ENCODE measurements around the gene OSBPL7. TPM values are rescaled to one million over a fixed set of nuclear protein-coding genes. Genes with fewer than 3 reads are reported as not detected.

OSBPL7 gene
- total RNA-seq, 1 experiment from 2014 or later, result 13.0 TPM

GRCh38 chr17:47860386-47860785 is 38.8 kb upstream of the OSBPL7 start:
- H3K56ac ChIP-seq (ENCODE audit: insufficient read length, low read depth, low read length), result no peak overlapping the region
- H2BK12ac ChIP-seq (ENCODE audit: insufficient read length, low read depth, low read length), result no peak overlapping the region
- no peak overlapping the region for H3T11ph ChIP-seq (ENCODE audit: low read length)
- no peak overlapping the region for H3K9ac ChIP-seq (ENCODE audit: extremely low read depth, insufficient read length, low read length)
- Mint-ChIP-seq H3K4me3 (no peak overlapping the region), H3K36me3 (ENCODE audit: insufficient read depth in 1 of 3, low read depth in 3 of 3) (no peaks in the 10 kb centered on the region), H3K27ac (no peak overlapping the region), H3K27me3 (ENCODE audit: low read depth) (peaks cover 62% of the 10 kb centered on the region), H3K4me1 (peaks cover 12 to 19% of the 10 kb centered on the region in 2 experiments), H3K9me3 (no peaks in the 10 kb centered on the region)
- no peaks in the 10 kb centered on the region for H3K9me3 ChIP-seq (ENCODE audit: control insufficient read depth, low read depth, low read length)
- H3K23me2 ChIP-seq (ENCODE audit: insufficient read length, low read depth, low read length, poor library complexity, severe bottlenecking), result no peaks in the 10 kb centered on the region
- H2BK15ac ChIP-seq (ENCODE audit: low read depth, low read length), result no peak overlapping the region
- no peaks in the 10 kb centered on the region; the same call in none of the 2 replicates for H3K27me3 ChIP-seq (ENCODE audit: insufficient read depth, low read length)
- no peak for TF ChIP-seq CTCF (conservative IDR thresholded peaks at IDR 0.05)
- no peak overlapping the region for H4K91ac ChIP-seq (ENCODE audit: insufficient read length, low read depth, low read length)
- H3K4me1 ChIP-seq (ENCODE audit: insufficient read depth, low read length), result no peaks in the 10 kb centered on the region
- no peak overlapping the region for H2BK20ac ChIP-seq (ENCODE audit: low read depth, low read length, poor library complexity, severe bottlenecking)
- no peaks in the 10 kb centered on the region for H3K79me2 ChIP-seq (ENCODE audit: insufficient read depth, low read length)
- no peak overlapping the region for H2BK5ac ChIP-seq (ENCODE audit: insufficient read length, low read length)
- H4K5ac ChIP-seq (ENCODE audit: insufficient read length, low read depth, low read length), result no peak overlapping the region
- no peak overlapping the region for H3K27ac ChIP-seq (ENCODE audit: insufficient read length, low read depth, low read length)
- no peak overlapping the region for H2AFZ ChIP-seq (ENCODE audit: low read length)
- no peak overlapping the region for H3K4me2 ChIP-seq (ENCODE audit: insufficient read depth, insufficient read length, low read length)
- no peaks in the 10 kb centered on the region for H4K20me1 ChIP-seq (ENCODE audit: control insufficient read depth, insufficient read depth, insufficient read length)
- H3K79me1 ChIP-seq (ENCODE audit: insufficient read depth, low read depth, low read length, poor library complexity, severe bottlenecking), result no peaks in the 10 kb centered on the region
- WGBS (ENCODE audit: extremely low coverage, insufficient read length, low lambda C conversion rate), result no CpG with 5 or more reads among the region's 5 CpGs
- H2AK5ac ChIP-seq (ENCODE audit: insufficient read length, low read length), result no peak overlapping the region
- H2BK120ac ChIP-seq (ENCODE audit: low read depth, low read length, poor library complexity, severe bottlenecking), result no peak overlapping the region
- no peak overlapping the region for H3K23ac ChIP-seq (ENCODE audit: insufficient read length, low read depth, low read length)
- DNase-seq, result no peak
- H4K8ac ChIP-seq (replicated peaks; ENCODE audit: insufficient read length, low read depth, low read length), result no peak overlapping the region
- H3K18ac ChIP-seq (ENCODE audit: insufficient read length, low read depth, low read length), result no peak overlapping the region
- no peak overlapping the region for H3K14ac ChIP-seq (ENCODE audit: insufficient read depth, low read length)
- H3K4ac ChIP-seq (ENCODE audit: low read depth, low read length), result no peak overlapping the region

Data from H9 (cell line).